HEK293 (cell line): ENCODE measurements around the gene ANGPTL5.

Source experiments
- HOXC10 ChIP-seq: sonication (generic); formaldehyde crosslinking; IDR thresholded peaks from 2 replicates; pipeline ENCODE4 v1.8.1; 2023; ENCODE audit warnings: mild to moderate bottlenecking, missing genetic modification reagents
- SCRT1 ChIP-seq: fragments of 450-650 bp; formaldehyde crosslinking; IDR thresholded peaks from 2 replicates; pipeline ENCODE4 v1.5.1; 2016; ENCODE audit warnings: missing biosample characterization, missing genetic modification characterization, borderline replicate concordance
- SP2 ChIP-seq: fragments of 450-650 bp; formaldehyde crosslinking; IDR thresholded peaks from 2 replicates; pipeline ENCODE4 v1.5.1; 2016; ENCODE audit warnings: missing biosample characterization, missing genetic modification characterization
- TCF7L2 ChIP-seq: IDR thresholded peaks from 2 replicates; pipeline ENCODE4 v1.6.1; 2011; ENCODE audit warnings: low read depth, mild to moderate bottlenecking, inconsistent platforms, low read length, moderate library complexity, borderline replicate concordance
- ZBTB17 ChIP-seq: fragments of 450-650 bp; formaldehyde crosslinking; IDR thresholded peaks from 2 replicates; pipeline ENCODE4 v1.5.1; 2016; ENCODE audit warnings: missing biosample characterization, missing genetic modification characterization
- ZBTB8A ChIP-seq: fragments of 450-650 bp; formaldehyde crosslinking; IDR thresholded peaks from 2 replicates; pipeline ENCODE4 v1.5.1; 2016; ENCODE audit warnings: missing biosample characterization, missing genetic modification characterization
- ZNF10 ChIP-seq: fragments of 450-650 bp; formaldehyde crosslinking; IDR thresholded peaks from 2 replicates; pipeline ENCODE4 v1.5.1; 2017; ENCODE audit warnings: missing biosample characterization, missing genetic modification characterization
- ZNF2 ChIP-seq: fragments of 450-650 bp; formaldehyde crosslinking; IDR thresholded peaks from 2 replicates; pipeline ENCODE4 v1.5.1; 2016; ENCODE audit warnings: missing biosample characterization, missing genetic modification characterization
- ZNF211 ChIP-seq: fragments of 450-650 bp; formaldehyde crosslinking; IDR thresholded peaks from 2 replicates; pipeline ENCODE4 v1.5.1; 2016; ENCODE audit warnings: low read depth, missing biosample characterization, missing genetic modification characterization
- ZNF26 ChIP-seq: fragments of 450-650 bp; formaldehyde crosslinking; IDR thresholded peaks from 2 replicates; pipeline ENCODE4 v1.5.1; 2016; ENCODE audit warnings: missing biosample characterization, missing genetic modification characterization
- ZNF280D ChIP-seq: fragments of 450-650 bp; formaldehyde crosslinking; IDR thresholded peaks from 2 replicates; pipeline ENCODE4 v1.5.1; 2016; ENCODE audit warnings: missing biosample characterization, missing genetic modification characterization
- ZNF311 ChIP-seq: fragments of 450-650 bp; formaldehyde crosslinking; IDR thresholded peaks from 2 replicates; pipeline ENCODE4 v1.5.1; 2017; ENCODE audit warnings: missing biosample characterization, missing genetic modification characterization, borderline replicate concordance
- ZNF335 ChIP-seq: fragments of 450-650 bp; formaldehyde crosslinking; conservative IDR thresholded peaks from 2 replicates; pipeline ENCODE4 v1.5.1; 2016; ENCODE audit warnings: missing biosample characterization, missing genetic modification characterization
- ZNF354C ChIP-seq: fragments of 450-650 bp; formaldehyde crosslinking; IDR thresholded peaks from 2 replicates; pipeline ENCODE4 v1.5.1; 2016; ENCODE audit warnings: missing biosample characterization, missing genetic modification characterization, low read depth, borderline replicate concordance
- ZNF449 ChIP-seq: fragments of 450-650 bp; formaldehyde crosslinking; IDR thresholded peaks from 2 replicates; pipeline ENCODE4 v1.5.1; 2017; ENCODE audit warnings: missing biosample characterization, mild to moderate bottlenecking, missing genetic modification characterization, moderate library complexity
- ZNF473 ChIP-seq: fragments of 450-650 bp; formaldehyde crosslinking; IDR thresholded peaks from 2 replicates; pipeline ENCODE4 v1.5.1; 2017; ENCODE audit warnings: missing biosample characterization, missing genetic modification characterization
- ZNF48 ChIP-seq: fragments of 450-650 bp; formaldehyde crosslinking; IDR thresholded peaks from 2 replicates; pipeline ENCODE4 v1.5.1; 2016; ENCODE audit warnings: missing biosample characterization, missing genetic modification characterization
- ZNF544 ChIP-seq: fragments of 450-650 bp; formaldehyde crosslinking; IDR thresholded peaks from 2 replicates; pipeline ENCODE4 v1.5.0; 2017; ENCODE audit warnings: missing biosample characterization, missing genetic modification characterization
- ZNF560 ChIP-seq: fragments of 450-650 bp; formaldehyde crosslinking; IDR thresholded peaks from 2 replicates; pipeline ENCODE4 v1.5.1; 2017; ENCODE audit warnings: missing biosample characterization, missing genetic modification characterization, borderline replicate concordance
- ZNF645 ChIP-seq: fragments of 450-650 bp; formaldehyde crosslinking; IDR thresholded peaks from 2 replicates; pipeline ENCODE4; 2016; ENCODE audit warnings: missing biosample characterization, missing genetic modification characterization
- ZNF654 ChIP-seq: fragments of 450-650 bp; formaldehyde crosslinking; IDR thresholded peaks from 2 replicates; pipeline ENCODE4 v1.5.1; 2016; ENCODE audit warnings: low read depth, missing biosample characterization, missing genetic modification characterization
- ZNF692 ChIP-seq: fragments of 450-650 bp; formaldehyde crosslinking; IDR thresholded peaks from 2 replicates; pipeline ENCODE4 v1.5.1; 2016; ENCODE audit warnings: missing biosample characterization, missing genetic modification characterization
- ZNF776 ChIP-seq: fragments of 450-650 bp; formaldehyde crosslinking; IDR thresholded peaks from 2 replicates; pipeline ENCODE4 v1.5.0; 2017; ENCODE audit warnings: missing biosample characterization, missing genetic modification characterization, borderline replicate concordance
- ZNF777 ChIP-seq: fragments of 450-650 bp; formaldehyde crosslinking; IDR thresholded peaks from 2 replicates; pipeline ENCODE4 v1.5.1; 2017; ENCODE audit warnings: missing biosample characterization, missing genetic modification characterization, borderline replicate concordance
- ZSCAN23 ChIP-seq: fragments of 450-650 bp; formaldehyde crosslinking; IDR thresholded peaks from 2 replicates; pipeline ENCODE4 v1.5.1; 2016; ENCODE audit warnings: missing biosample characterization, missing genetic modification characterization
- TF ChIP-seq, protein P1 (sequence below): fragments of 450-650 bp; IDR thresholded peaks from 2 replicates; pipeline ENCODE4 v1.5.1; 2018; ENCODE audit warnings: missing biosample characterization, missing genetic modification characterization
- TF ChIP-seq, protein P2 (sequence below): fragments of 450-650 bp; formaldehyde crosslinking; IDR thresholded peaks from 2 replicates; pipeline ENCODE4 v1.5.1; 2016; ENCODE audit warnings: missing biosample characterization, missing genetic modification characterization

ANGPTL5 gene

GRCh38 chr11:101914738-101915426, 1.4 kb downstream of the ANGPTL5 start, which contains the start of gene CEP126 (continued):
- peak; percentile 79 for TF ChIP-seq SP2
- TF ChIP-seq ZNF2 (tag by site-specific recombination), result peak; percentile 69
- TF ChIP-seq ZNF560 (tag by site-specific recombination), result no peak
- peak; percentile 91 for TF ChIP-seq SCRT1 (tag by site-specific recombination)
- peak; percentile 66 for TF ChIP-seq ZNF692 (tag by site-specific recombination)
- TF ChIP-seq ZNF280D (tag by site-specific recombination), result no peak
- TF ChIP-seq ZNF777 (tag by site-specific recombination), result peak; percentile 44; the same call in 1 of the 2 replicates
- TF ChIP-seq, protein P1, sequence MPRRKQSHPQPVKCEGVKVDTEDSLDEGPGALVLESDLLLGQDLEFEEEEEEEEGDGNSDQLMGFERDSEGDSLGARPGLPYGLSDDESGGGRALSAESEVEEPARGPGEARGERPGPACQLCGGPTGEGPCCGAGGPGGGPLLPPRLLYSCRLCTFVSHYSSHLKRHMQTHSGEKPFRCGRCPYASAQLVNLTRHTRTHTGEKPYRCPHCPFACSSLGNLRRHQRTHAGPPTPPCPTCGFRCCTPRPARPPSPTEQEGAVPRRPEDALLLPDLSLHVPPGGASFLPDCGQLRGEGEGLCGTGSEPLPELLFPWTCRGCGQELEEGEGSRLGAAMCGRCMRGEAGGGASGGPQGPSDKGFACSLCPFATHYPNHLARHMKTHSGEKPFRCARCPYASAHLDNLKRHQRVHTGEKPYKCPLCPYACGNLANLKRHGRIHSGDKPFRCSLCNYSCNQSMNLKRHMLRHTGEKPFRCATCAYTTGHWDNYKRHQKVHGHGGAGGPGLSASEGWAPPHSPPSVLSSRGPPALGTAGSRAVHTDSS, result no peak
- no peak for TF ChIP-seq ZNF26 (tag by site-specific recombination)
- TF ChIP-seq, protein P2, sequence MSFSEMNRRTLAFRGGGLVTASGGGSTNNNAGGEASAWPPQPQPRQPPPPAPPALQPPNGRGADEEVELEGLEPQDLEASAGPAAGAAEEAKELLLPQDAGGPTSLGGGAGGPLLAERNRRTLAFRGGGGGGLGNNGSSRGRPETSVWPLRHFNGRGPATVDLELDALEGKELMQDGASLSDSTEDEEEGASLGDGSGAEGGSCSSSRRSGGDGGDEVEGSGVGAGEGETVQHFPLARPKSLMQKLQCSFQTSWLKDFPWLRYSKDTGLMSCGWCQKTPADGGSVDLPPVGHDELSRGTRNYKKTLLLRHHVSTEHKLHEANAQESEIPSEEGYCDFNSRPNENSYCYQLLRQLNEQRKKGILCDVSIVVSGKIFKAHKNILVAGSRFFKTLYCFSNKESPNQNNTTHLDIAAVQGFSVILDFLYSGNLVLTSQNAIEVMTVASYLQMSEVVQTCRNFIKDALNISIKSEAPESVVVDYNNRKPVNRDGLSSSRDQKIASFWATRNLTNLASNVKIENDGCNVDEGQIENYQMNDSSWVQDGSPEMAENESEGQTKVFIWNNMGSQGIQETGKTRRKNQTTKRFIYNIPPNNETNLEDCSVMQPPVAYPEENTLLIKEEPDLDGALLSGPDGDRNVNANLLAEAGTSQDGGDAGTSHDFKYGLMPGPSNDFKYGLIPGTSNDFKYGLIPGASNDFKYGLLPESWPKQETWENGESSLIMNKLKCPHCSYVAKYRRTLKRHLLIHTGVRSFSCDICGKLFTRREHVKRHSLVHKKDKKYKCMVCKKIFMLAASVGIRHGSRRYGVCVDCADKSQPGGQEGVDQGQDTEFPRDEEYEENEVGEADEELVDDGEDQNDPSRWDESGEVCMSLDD (tag by site-specific recombination), result peak; percentile 42; the same call in 1 of the 2 replicates
- peak; percentile 81 for TF ChIP-seq ZBTB8A (tag by site-specific recombination)
- no peak for TF ChIP-seq ZNF776
- no peak for TF ChIP-seq ZNF544 (tag by site-specific recombination)
- TF ChIP-seq ZNF335 (tag by site-specific recombination), result peak; percentile 78
- TF ChIP-seq ZNF10 (tag by site-specific recombination), result no peak
- TF ChIP-seq ZNF311, result no peak
- TF ChIP-seq ZNF449 (tag by site-specific recombination), result 0 out of 2 replicates have a peak, but pooled peaks have one; percentile 23
- TF ChIP-seq ZNF473, result no peak
- peak; percentile 79 for TF ChIP-seq ZBTB17 (tag by site-specific recombination)
- TF ChIP-seq HOXC10 (CRISPR knock-in tag), result no peak
- TF ChIP-seq ZSCAN23 (tag by site-specific recombination), result no peak
- no peak for TF ChIP-seq ZNF645 (tag by site-specific recombination)
- TF ChIP-seq ZNF211 (tag by site-specific recombination), result no peak
- TF ChIP-seq ZNF48 (tag by site-specific recombination), result no peak
- TF ChIP-seq TCF7L2, result no peak
- TF ChIP-seq ZNF354C (tag by site-specific recombination), result no peak
- TF ChIP-seq ZNF654 (tag by site-specific recombination), result no peak
